Endometrium (tissue), 2 donors: Measurements from ENCODE around the gene CDYL.
"Not testable (repeated sequence)": the region's sequence is repeated elsewhere in the genome, so short reads cannot be mapped to it uniquely, and the experiment has no call there.

Source experiments
- FAIRE-seq: peaks from 2 replicates; lab custom pipeline; 2012; peaks lifted over from hg19 to GRCh38; lab: Jason Lieb, UNC
- donor health status: control.
- donor health status: control.

Gene CDYL

GRCh38 chr6:4805553-4806336, 29.5 kb downstream of the CDYL start:
- FAIRE-seq = no peak

DNA sequence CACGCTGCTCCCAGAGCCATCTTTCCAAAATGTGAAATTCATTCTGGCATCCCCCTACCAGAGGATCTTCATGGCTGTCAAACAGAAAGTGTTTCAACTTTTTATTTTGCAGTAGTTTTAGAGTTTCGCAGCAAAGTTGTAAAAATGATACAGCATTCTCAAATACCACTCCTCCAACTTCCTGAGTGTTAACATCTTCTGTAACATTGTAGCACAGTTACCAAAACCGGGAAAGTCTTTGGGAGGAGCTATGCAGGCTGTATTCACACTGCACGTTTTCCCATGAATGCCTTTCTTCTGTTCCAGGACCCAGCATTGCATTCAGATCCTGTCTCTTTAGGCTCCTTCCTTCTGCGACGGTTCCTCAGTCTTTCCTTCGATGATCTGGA, 30.1 kb downstream of the CDYL start:
- FAIRE-seq = no peak

DNA sequence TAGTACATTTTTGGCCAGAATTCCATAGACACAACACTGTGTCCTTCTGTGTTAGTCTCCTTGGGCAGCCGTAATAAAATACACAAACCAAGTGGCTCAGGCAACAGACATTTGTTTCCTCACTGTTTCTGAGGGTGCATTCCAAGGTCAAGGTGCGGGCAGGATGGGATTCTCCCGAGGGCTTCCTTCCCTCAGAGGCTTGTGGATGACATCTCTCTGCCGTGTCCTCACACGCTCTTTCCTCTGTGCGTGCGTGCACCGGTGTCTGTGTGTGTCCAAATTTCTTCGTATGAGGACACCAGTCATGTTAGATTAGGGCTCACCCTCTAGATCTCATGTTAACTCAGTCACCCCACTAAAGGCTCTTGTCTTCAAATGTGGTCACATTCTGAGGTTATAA, 30.6 kb downstream of the CDYL start:
- no peak for FAIRE-seq

- FAIRE-seq = no peak
Observed at GRCh38 chr6:4808396-4808795, 32.2 kb downstream of the CDYL start.

DNA sequence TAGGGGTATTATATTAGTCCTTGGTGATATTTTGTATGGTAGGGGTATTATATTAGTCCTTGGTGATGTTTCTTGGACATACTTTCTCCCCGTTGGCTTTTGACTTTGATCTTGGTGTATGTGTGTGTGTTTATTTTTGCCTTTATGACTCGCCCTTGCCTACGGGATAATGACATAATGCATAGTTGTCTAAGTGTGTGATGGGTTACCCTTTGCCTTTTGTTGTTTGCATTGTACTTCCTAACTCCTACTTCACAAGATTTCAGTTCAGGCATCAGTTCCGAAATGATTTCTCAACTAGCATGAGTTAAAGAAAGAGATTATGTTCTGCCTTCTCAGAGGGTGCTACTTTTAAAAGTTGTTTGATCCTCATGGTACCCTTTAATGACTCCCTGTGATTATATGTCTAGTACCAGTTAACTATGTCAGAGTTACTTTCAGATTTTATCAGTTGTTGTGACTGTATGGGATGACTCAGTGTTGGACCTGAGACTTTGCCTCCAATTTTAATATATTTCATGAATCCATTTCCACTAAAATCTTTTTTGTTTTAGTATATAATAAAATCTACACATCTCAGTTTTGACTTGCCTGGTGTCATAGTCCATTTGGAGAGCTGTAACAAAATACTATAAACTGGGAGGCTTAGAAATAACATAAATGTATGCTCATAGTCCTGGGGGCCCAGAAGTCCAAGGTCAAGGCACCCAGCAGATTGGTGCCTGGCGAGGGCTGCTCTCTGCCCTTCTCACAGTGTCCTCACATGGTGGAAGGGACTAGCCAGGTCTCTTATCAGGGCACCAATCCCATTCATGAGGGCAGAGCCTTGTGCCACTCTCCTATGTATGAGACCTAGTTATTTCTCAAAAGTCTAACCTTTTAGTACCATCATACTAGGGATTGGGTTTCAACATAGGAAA, 34.1 kb downstream of the CDYL start:
- no peak for FAIRE-seq

GRCh38 chr6:4812068-4812467, 35.9 kb downstream of the CDYL start:
- FAIRE-seq = no peak

DNA sequence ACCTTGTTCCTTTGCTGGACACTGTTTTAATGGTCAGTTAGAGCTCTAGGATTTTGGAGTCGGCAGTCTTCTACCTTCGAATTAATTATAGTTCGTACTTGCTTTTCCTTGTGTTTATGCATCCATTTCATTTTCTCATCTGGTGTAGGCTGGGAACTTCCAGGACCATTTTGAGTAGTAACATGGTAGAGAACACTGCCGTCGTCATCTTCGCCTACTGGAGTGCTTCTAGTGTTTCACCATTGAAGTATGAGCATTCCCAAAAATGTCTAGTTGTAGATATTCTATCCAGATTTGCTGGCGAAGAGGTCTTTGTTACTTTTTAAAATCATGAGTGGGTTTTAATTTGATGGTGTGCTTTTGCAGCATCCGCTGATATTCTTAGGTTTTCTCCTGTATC, 36.9 kb downstream of the CDYL start:
- FAIRE-seq = no peak

GRCh38 chr6:4814212-4814611, 38.0 kb downstream of the CDYL start:
- no peak for FAIRE-seq

- no peak for FAIRE-seq
Observed at GRCh38 chr6:4814987-4815386, 38.8 kb downstream of the CDYL start.

DNA sequence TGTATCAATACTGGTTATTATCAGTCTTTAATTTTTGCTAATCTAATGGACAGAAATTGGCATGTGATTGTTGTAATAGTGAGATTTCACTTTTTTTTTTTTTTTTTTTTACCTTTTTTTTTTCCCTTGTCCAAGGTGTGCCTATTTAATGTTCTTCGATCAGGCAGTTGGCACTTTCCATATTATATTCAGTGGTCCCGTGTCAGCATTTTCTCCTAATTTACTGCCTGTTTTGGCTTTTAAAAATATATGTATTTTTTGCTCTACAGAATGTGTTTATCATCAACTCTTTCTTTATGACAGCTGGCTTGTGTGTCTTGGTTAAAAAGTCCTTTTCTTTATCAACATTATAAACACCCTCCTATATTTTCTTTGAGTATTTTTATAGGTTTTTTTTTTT, 39.4 kb downstream of the CDYL start:
- FAIRE-seq = no peak

DNA sequence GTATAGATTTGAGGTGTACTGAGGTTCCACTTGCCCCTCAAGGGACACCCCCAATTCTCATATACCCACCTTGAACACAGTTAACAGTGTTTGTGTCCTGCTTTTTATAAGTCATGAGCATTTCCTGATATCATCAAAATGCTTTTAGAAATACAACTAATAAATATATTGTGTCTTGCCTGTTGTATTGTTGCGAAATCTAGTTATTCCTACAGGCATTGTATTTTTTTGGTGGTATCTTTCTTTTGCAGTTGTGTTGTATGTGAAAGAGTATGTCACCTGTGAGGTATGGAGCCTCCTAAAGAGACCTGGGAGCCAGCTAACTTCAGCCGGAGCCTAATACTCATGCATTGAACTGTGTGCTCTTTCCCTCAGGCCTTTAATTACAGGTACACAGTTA, 40.7 kb downstream of the CDYL start:
- FAIRE-seq = no peak

- FAIRE-seq = no peak
Observed at GRCh38 chr6:4817551-4817950, 41.3 kb downstream of the CDYL start.

GRCh38 chr6:4818272-4818938, 42.2 kb downstream of the CDYL start:
- FAIRE-seq = no peak

- FAIRE-seq = no peak
Observed at GRCh38 chr6:4819706-4820283, 43.6 kb downstream of the CDYL start.

DNA sequence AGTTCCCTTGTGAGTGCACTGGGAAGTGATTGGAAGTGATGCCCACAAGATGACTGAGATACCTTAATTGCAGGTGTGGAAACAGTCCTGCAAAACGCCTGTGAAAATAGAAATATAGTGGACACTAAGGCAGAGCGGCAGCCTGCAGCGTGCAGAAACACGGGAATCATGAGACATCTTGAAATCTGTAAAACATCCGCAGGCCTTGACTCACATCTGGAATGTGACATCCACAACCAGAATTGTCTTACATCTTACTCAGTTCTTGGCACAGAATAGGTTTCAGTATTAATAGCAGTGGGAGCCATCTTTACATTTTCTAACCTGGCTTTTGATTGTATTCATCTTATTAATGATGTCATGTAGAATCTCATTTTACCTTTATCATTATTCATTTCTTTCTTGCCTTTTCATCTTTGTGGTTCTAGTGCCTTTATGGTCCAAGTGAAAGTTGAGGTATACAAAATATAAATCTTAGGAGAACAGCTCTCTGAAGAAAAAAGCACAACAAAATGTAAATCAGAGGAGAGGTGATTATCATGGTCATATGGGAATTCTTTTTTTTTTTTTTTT, 44.6 kb downstream of the CDYL start:
- no peak for FAIRE-seq

GRCh38 chr6:4822476-4822875, 46.3 kb downstream of the CDYL start:
- FAIRE-seq = no peak

DNA sequence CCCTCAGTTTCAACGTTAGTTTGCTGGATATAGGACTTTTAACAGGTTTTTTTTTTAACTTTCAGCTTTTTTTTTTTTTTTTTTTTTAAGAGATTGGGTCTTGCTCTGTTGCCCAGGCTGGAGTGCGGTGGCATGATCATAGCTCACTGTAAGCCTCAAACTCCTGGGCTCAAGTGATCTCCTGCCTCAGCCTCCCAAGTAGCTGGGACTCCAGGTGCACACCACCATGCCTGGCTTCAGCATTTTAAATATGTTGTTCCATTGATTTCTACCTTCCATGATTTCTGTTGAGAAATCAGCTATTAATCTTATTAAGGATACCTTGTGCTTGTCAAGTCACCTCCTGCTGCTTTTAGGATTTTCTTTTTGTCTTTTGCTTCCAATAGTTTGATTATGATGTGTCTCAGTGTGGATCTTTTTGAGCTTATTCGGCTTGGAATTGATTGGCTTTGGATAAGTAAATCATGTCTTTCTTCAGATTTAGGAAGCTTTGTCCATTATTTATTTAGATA, 52.0 kb downstream of the CDYL start:
- no peak for FAIRE-seq

DNA sequence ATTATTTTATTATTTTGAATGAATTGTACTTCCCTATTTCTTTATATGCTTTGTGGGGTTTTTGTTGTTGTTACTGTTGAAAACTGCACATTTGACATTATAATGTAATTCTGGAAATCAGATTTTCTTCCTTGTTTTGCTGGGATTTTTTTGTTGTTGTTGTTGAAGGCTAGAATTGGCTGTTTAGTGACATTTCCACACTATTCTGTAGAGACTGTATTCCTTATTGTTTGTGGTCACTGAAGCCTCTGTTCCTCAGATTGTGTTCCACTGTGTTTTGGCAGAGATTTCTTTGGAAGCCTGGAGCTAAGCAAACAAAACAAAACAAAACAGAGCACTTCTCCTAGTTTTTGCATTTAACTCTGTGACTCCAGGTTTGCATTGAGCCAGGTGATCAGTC, 52.9 kb downstream of the CDYL start:
- no peak for FAIRE-seq

DNA sequence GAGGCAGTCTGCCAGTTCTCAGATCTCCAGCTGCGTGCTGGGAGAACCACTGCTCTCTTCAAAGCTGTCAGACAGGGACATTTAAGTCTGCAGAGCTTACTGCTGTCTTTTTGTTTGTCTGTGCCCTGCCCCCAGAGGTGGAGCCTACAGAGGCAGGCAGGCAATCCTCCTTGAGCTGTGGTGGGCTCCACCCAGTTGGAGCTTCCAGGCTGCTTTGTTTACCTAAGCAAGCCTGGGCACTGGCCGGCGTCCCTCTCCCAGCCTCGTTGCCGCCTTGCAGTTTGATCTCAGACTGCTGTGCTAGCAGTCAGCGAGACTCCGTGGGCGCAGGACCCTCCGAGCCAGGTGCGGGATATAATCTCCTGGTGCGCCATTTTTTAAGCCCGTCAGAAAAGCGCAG, 59.3 kb downstream of the CDYL start:
- FAIRE-seq = not testable (repeated sequence)

DNA sequence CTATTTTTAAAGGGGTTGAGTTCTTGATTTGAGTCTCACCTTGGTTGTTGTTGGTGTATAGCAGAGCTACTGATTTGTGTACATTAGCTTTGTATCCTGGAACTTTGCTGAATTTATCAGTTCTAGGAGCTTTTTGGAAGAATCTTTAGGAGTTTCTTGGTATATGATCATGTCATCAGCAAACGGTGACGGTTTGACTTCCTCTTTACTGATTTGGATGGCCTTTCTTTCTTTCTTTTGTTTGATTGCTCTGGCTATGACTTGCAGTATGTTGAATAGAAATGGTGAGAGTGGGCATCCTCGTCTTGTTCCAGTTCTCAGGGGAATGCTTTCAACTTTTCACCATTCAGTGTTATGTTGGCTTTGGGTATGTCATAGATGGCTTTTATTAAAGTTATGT, 64.0 kb downstream of the CDYL start:
- FAIRE-seq = no peak

GRCh38 chr6:4844108-4844507, 67.9 kb downstream of the CDYL start:
- no peak for FAIRE-seq

GRCh38 chr6:4846387-4846786, 70.2 kb downstream of the CDYL start:
- FAIRE-seq = no peak
